NCI-H82 (cell line): Measurements from ENCODE around the gene TMEM117.

Experiments used
- DNase-seq: peaks from one replicate; lab custom pipeline; 2025; lab: John Stamatoyannopoulos, UW

TMEM117 gene

DNA sequence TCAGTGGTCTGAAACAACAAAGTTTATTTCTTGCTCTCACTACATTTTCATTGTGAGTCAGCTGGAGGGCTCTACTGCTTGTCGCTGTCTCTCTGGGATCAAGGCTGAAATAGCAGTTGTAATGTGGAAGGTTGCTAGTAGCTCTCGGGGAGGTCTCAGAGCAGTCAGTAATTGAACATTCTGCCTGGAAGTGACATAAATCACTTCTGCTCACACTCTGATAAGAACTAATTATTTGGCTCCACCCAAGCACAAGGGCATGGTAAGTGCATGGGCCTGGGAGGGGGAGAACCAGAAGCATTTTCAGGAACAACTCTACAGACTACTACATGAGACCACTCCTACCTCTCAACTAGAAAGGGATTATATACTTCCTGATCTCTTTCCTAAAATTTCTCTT is 128.2 kb downstream of the TMEM117 start:
- DNase-seq, result no peak

DNA sequence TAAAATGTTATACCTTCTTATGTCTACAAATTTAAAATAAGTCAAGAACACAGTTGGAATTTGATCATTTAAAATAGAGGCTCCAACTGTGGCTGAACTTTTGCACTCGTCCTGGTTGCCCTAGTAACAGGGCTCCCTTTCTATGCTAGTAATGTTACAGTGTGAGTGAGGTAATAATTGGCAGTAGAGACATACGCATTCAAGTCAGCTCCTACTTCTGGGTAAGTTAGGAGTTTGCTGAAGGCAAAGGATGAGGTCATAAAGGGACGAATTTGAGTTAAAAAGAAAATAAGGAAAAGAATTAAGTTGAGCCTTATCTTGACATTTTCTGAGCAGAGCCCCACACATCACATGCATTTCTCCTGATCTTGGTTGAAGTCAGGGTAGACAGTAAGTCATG is 129.1 kb downstream of the TMEM117 start:
- no peak for DNase-seq

DNA sequence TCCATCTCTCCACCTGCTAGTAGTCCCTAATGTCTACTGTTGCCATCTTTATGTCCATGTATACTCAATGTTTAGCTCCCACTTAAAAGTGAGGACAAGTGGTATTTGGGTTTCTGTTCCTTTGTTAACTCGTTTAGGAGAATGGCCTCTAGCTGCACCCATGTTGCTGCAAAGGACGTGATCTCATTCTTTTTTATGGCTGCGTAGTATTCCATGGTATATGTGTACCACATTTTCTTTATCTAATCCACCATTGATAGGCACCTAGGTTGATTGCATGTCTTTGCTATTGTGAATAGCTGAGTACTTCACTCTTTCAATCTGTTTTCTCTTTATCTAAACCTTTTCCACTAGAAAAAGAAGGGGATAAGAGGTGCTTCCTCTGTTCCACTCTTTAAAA is 130.0 kb downstream of the TMEM117 start:
- no peak for DNase-seq

DNA sequence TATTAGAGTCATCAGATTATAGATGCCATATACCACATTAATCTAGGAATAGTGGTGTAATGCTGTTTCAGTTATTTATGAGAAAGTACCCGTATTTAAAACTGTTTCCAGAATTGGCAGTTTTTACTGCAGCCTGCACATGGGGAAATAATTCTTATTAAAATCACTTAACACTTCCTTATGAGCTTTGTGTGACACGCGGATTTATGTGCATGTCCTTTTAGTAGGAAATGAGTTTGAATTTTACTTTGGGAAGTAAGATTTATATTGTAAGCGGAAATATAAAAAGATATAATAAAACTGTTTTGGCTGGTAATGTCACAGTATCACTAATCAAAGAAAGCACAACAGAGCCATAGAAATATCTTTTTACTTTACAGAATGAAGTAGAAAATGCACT is 132.9 kb downstream of the TMEM117 start:
- DNase-seq, result no peak

DNA sequence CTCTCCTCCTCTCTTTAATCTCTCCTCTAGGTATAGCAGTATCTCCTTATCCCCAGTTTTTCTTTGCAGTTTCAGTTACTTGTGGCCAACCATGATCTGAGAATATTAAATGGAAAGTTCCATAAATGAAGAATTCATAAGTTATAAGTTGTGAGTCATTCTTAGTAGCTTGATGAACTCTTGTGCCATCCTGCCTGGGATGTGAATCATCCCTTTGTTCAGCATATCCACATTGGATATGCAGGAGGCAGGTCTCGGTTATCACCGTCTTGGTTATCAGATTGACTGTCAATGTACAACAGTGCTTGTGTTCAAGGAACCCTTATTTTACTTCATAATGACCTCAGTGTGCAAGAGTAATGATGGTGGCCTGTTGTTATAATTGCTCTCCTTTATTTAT is 134.0 kb downstream of the TMEM117 start:
- no peak for DNase-seq

DNA sequence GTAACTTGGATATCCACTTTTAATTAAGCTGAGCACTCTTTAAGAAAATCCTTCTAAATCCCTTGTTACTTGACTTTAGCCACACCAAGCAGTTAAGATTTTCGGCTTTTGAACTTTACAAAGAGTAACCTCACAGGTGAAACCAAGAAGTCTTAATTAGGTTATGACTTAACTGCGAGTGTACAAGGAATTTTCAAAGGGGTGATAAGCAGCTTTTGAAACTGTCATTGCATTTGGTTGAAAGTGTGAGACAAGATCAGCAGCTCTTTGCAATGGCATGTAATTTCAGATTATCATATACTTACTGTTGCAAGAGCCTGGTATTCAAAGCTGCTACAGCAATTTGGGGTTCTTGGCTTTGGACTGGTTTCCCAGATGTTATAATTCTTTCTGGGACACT is 137.5 kb downstream of the TMEM117 start:
- peak; percentile 33 for DNase-seq

DNA sequence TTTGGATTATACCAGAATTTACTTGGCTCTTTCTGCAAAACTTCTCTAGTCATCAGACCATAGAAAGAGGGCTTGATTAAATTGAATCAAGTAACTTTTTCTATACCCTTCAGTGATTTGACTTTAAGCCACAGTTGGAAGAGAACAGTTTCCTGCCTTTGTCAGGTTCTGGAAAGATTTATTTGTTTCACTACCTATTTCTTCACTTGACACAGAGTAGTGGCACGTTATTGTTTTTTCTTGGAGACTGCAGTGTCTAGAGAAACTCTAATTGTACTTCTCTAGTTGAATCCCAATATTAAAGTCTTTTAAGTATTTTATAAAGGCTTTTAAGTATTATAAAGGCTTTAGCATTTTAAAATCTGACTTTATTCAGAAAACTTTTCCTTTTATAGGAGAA is 138.1 kb downstream of the TMEM117 start:
- DNase-seq, result no peak

DNA sequence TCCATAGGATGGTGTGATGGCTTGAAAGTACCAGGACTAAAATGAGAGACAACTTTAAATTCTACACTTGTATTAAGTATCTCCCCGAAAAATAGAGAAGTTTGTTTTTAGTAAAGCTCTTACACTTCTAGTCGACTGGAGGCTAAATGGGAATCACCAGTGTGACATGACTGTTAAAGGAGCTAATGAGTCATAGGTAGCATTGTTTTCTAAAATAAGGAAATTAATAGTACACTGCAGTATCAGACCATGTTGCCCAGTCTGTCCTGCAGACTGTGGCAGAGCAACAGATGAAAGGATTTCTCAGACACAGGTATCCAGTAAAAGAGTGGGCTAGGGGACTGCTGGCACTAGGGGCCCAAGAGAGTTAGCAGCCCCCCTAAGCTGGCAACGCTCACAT is 140.1 kb downstream of the TMEM117 start:
- DNase-seq, result no peak

DNA sequence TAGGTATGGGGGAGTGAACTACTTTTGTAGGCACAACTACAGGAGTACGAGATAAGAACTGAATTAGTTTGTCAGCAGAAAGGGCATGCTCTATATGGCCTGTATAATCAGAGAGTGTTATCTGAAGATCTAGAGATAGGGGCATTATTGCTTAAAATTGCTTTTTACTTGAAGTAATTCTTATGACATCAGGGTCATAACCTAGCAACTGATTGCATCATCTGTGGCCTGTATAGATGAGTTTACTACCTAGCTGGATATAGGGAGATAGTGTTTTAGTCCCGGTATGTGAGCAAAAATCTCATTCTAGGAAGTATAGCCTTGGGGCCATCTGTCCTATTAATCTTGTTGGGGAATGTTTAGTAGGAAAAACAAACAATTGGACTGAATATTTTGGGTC is 142.7 kb downstream of the TMEM117 start:
- no peak for DNase-seq

DNA sequence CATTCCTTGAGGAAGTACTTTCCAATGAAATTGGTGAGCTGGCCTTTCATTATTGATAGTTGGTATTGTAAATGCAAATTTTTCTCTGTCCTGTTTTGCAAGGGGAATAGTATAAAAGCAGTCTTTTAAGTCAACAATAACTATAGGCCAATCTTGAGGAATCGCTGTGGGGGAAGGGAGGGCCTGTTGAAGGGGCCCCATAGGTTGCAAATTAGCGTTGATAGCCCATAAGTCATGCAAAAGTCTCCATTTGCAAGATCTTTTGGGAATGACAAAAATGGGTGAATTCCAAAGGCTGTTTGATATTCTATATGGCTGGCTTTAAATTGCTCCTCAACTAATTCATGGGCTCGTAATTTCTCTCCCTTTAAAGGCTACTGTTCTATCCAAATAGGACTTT is 143.6 kb downstream of the TMEM117 start:
- DNase-seq, result no peak

DNA sequence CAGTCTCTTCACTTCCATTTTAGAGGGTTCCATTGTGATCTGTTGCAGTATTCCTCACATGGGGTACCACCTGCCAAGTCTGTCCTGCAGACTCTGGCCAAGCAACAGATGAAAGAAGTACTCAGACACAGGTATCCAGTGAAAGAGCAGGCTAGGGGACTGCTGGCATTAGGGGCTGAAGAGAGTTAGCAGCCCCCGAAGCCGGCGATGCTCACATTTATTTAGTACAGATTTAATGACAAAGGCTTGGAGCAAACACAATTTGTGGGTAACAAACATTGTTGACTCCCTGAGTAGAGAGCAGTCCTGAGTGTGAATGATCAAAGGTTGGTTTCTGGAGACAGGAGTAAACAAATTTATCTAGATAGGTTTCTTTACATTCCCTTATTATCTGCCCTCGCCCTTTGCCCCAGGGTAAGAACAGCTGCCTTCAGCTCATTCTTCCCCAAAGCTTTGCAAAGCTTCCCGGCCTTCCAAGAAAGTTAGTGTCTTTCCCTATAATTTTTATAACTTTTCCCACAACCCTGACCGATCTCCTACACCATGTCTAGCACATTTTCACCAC is 144.8 kb downstream of the TMEM117 start:
- DNase-seq, result no peak

DNA sequence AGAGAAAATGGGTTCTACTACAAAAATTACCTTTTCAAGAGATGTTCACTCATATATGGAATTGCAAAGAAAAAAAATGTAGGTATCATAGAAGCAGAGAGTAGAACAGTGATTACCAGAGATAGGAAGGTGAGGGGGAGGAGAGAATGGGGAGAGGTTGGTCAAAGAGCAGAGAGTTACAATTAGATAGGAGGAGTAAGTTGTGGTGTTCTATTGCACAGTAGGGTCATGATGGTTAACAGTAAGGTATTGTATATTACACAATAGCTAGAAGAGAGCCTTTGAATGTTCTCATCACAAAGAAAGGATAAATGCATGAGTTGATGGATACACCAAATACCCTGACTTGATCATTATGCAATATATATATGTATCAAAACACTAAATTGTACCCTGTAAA is 145.8 kb downstream of the TMEM117 start:
- DNase-seq, result no peak

DNA sequence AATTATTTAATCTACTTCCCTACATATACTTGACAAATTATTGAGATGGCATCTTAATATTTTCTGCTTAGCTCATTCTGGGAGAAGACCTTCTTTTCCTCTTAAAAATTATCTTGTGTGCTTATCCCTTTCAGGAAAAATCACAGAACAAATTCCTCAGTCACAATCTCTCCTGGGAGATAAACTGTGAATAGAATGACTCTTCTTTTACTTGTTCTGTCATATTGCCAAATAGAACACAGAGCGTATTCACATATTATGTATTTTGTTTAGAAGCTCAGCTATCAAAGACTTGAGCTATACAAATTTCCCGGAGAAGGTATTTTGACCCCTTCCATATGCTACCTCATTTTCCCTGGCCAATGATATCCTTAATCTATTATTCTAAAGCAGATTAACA is 146.7 kb downstream of the TMEM117 start:
- peak; percentile 34 for DNase-seq

DNA sequence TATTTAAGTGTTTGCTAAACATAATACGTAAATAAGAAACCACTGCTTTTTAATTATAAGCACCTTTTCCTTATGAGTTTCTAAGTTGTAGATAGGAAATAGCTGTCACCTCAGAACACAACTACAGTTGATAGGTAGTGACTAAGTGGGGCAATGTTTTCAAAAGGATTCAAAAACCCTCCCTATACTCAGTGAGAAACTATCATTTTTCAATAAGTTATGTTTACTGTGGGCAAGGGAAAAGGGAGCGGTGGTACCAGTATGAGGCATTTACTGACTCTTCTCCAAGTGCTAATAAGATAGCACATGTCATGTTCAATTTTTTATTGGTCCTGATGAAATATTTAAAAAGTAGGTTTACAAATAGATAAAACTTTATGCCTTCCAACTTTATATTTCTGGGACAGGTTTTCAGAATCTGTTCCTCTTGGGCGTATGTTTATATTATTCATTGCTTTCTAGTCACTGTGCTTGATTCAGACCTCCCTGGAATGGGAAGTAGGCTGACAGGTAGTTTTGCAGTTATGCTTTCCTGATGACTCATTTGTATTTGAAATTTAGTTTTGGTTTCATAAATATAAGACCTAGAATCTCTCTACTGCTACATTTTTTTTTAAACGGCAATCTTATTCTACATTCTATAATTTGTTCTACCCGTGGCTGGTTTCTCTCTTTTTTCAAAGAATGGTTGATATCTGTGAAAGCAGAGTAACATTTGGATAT is 153.1 kb downstream of the TMEM117 start:
- DNase-seq, result no peak

DNA sequence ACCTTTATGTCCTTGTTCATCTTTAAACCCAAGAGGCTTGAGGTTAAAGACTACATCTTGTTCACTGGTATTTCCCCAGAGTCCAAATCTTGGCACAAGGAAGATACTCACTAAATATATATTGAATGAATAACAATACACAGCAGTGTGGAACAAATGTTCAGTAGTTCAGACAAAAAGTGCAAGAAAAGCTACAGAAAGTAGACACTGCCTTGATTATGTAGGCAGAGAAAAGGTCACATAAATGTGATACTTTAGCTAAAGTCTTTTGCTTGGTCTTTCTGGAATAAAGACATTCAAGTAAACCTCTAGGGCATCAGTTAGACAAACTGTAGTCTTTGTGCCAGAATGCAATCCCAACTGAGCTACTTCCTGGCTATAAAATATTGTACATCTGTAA is 157.0 kb downstream of the TMEM117 start:
- no peak for DNase-seq

DNA sequence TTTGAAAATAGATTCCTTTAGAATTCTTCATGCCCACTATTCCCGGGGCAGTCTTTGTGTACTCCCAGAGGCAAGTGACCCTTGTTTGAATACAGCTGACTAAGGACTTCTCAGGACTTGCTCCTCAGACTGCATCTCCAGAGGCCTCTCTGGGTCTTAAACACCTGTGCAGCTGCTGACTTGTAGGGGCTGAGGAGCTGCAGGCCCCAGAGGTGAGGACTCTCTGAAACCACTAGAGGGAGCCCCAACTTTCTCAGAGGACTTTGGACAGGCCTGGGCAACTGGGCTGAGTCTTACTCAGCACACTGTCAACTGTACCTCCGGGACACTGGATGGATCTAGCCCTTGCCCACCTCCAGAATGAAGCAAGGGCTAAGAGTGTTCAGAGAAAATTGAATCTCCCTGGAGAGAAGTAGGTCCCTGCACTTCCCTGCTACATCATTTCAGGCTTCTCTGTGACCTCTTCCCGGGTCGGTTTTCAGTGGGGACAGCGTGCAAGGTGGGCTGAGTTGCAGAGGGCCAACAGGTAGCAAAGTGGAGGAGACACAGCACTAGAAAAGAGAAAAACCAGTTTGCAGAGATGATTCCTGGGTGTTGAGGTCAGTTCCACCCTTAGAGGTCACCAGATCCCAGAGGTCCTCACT is 164.6 kb downstream of the TMEM117 start:
- peak; percentile 88 for DNase-seq

DNA sequence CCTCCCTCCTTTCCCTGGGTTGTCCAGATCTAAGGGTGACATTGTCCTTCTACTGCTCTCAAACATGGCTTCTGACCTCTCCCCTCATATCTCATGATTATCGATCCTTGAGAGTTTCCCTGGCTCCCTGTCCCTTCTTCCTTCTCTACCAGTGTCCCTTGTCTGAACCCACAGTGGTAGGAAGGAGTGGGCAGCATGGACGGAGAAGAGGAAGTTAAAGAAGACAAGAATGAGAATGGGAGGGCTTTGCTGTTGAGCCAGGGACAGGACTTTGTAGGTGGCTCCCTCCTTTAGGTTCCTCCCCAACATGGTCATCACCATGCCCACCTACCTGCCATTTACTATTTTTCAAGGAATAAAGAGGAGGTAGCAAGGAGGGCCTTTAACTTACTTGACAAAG is 166.7 kb downstream of the TMEM117 start:
- no peak for DNase-seq

DNA sequence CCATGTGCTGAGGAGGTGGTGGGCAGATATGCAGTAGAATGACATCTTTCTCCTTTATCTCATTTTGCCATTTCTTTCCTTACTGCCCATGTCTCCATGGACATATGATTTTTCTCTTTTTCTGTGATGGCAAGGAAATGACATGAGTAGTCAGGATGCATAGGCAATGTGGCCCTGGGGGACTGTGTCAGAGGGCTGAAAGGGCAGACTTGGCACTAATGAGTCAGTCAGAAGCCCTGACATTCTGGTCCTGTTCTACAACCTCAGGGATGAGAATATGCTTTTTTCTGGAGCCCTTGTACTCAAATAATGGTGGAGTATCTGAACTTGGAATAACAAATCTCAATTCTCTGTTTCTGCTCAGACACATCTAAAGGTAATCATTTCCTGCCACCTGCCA is 167.8 kb downstream of the TMEM117 start:
- DNase-seq, result no peak

DNA sequence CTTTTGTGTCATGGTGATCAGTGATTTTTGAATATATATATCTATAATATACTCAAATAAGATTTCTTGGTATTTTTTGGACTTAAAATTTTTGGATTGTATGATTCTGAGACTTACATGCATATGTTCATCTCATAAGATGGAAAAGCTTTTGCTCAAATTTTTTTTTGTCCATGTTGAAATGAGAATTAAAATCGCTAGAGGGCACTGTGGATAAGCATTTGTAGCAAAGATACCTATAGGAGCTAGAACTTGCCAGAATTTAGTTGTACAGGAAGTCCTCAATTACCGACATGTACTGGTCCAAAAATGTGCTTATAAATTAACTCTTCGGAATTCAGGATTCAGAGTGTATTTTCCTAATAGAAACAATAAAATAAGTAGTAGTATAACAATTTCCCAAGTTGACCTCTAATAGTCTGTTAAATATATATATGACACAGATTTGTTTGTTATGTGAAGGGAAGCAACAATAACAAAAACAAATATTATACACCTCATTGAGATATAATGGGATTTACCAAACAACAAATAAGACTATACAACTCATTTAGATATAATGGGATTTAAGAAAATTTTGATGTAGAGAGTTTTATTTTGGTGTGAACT is 179.6 kb downstream of the TMEM117 start:
- peak; percentile 78 for DNase-seq

DNA sequence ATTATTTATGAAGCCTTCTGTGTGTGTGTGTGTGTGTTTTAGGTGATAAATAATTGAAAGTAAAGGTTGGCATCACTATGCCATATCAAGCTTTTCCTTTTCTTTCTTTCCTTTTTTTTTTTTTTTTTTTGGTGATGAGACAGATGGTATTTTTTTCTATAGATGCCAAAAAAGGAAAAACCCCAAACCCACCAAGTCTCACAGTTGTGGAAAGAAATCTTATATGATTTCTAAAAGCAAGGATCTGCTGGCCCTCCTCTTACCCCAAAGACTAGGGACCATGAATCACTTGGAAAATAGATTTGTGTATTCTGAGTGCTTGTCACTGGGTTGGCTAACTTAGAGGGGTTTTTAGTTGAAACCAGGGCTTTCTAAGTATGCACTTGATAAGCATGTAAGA is 181.3 kb downstream of the TMEM117 start:
- no peak for DNase-seq

DNA sequence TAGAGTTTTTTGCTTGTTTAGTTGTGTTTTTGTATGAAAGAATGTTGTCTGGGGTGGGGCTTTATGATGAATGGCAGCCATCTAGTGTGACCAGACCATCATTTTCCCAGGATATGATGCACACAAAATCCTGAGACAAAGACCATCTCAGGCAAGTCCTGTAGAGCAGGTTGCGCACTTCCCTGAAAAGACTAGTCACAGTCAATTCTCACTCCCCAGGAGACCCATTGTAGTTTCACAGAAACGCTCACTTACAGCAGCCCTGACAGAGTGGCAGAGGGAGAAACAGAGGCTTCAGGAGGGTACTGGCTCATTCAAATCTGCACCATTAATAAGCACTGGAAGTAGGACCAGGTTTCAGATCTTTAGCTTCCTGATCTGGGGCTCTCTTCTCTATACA is 183.2 kb downstream of the TMEM117 start:
- no peak for DNase-seq

DNA sequence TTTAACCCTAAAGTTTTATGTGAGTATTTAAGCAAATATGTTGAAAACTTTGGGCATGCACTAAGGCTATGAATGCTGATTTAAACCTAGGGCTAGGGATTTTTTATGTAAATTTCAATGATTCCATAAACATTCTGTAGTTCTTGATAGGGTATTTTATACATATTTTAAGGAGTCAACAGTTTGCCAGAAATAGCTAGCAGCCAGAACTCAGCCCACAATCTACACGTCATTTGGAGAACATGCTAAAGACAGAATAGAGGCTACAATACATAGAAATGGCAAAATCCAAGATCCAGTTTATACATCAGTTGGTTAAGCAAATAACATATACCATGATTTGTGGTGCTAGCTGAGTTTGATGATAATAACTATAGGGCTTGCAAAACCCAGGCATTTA is 184.7 kb downstream of the TMEM117 start:
- no peak for DNase-seq

DNA sequence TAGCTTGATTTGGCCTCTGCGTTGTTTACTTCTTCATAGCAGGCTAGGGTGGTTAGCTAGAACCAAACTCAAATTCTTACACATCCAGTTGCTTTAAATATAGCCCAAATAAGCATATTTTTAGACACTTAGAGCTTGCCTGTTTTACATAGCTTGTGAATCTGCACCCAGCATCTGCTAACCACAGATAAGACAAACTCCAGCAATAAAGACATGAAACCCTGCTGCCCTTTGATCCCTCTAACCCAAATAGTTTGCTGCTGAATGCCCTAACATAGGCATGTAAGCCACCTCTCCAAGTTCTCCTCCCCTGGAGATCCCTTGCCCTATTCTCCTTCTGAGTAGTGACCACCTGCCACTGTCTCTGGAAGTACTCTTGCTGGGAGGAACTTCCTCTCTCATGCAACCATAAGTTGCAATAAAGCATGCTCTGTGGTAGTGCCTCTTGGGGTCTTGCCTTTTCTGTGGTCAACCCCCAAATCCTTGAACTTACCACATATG is 185.6 kb downstream of the TMEM117 start:
- DNase-seq, result no peak
